Measurements from ENCODE around the gene MEI1.
"Not testable (repeated sequence)": the region's sequence is repeated elsewhere in the genome, so short reads cannot be mapped to it uniquely, and the experiment has no call there.

MEI1 gene

GRCh38 chr22:41833369-41834004, 134.2 kb downstream of the MEI1 start:
- Histone ChIP-seq H4K8ac (ENCODE audit: low read depth, low read length) (no peak overlapping the region), H3K4me1 (ENCODE audit: control insufficient read depth in 2 of 2, insufficient read depth in 1 of 2, low read depth in 1 of 2, low read length in 2 of 2) (peaks cover 4 to 10% of the 10 kb centered on the region in 2 donors), H3K27me3 (ENCODE audit: control insufficient read depth in 3 of 3, insufficient read depth in 3 of 3, low read depth in 1 of 3, low read length in 3 of 3) (no peaks in the 10 kb centered on the region), H3K4me2 (ENCODE audit: insufficient read depth, low read length, poor library complexity, severe bottlenecking) (peak overlapping the region; percentile 79), H3K14ac (ENCODE audit: low read length) (peak overlapping the region; percentile 66), H3K79me1 (ENCODE audit: low read depth, low read length) (peaks cover 1% of the 10 kb centered on the region), H2BK5ac (ENCODE audit: low read length) (peak overlapping the region; percentile 100), H3K9ac (ENCODE audit: low read depth, low read length, poor library complexity) (peak overlapping the region; percentile 97), H3K4me3 (ENCODE audit: low read length in 2 of 2) (peak overlapping the region; percentile 90 to 99), H3K4ac (ENCODE audit: low read length) (peak overlapping the region; percentile 71), H3K18ac (ENCODE audit: low read length) (peak overlapping the region; percentile 99), H2BK15ac (ENCODE audit: low read length) (peak overlapping the region; percentile 84), H3K36me3 (replicated peaks in 1 of 2; ENCODE audit: control insufficient read depth in 2 of 2, insufficient read depth in 2 of 2, low read length in 2 of 2) (peaks cover 11 to 44% of the 10 kb centered on the region in 2 donors), H4K91ac (ENCODE audit: low read depth, low read length, poor library complexity) (peak overlapping the region; percentile 77), H3K27ac (replicated peaks; ENCODE audit: low read length) (peak overlapping the region; percentile 92), H2BK12ac (ENCODE audit: low read length) (peak overlapping the region; percentile 61), H2AFZ (ENCODE audit: low read length) (peak overlapping the region; percentile 62), H2AK5ac (ENCODE audit: low read depth, low read length) (peak overlapping the region; percentile 99), H3K9me3 (replicated peaks in 1 of 2; ENCODE audit: control insufficient read depth in 2 of 2, insufficient read depth in 1 of 2, low read depth in 1 of 2, low read length in 2 of 2) (peaks cover 0 to 4% of the 10 kb centered on the region in 2 donors), H2BK120ac (ENCODE audit: low read depth, low read length) (peak overlapping the region; percentile 96), H3K23ac (ENCODE audit: low read depth, low read length, poor library complexity) (peak overlapping the region; percentile 94)
- no peak for DNase-seq (ENCODE audit: low spot score)
- no CpG with 5 or more reads among the region's 86 CpGs for WGBS, 2 donors (ENCODE audit: extremely low coverage in 2 of 2, insufficient read length in 2 of 2, insufficient replicate concordance in 1 of 2)

GRCh38 chr22:41834005-41834944, 135.0 kb downstream of the MEI1 start:
- Histone ChIP-seq H3K36me3 (replicated peaks in 1 of 2; ENCODE audit: control insufficient read depth in 2 of 2, insufficient read depth in 2 of 2, low read length in 2 of 2) (peaks cover 14 to 52% of the 10 kb centered on the region in 2 donors), H3K79me1 (ENCODE audit: low read depth, low read length) (peaks cover 3% of the 10 kb centered on the region), H3K4me2 (ENCODE audit: insufficient read depth, low read length, poor library complexity, severe bottlenecking) (peak overlapping the region; percentile 79), H4K91ac (ENCODE audit: low read depth, low read length, poor library complexity) (no peak overlapping the region), H2AK5ac (ENCODE audit: low read depth, low read length) (peak overlapping the region; percentile 99), H3K27ac (replicated peaks; ENCODE audit: low read length) (peak overlapping the region; percentile 92), H2BK12ac (ENCODE audit: low read length) (no peak overlapping the region), H3K4me3 (ENCODE audit: low read length in 2 of 2) (peak overlapping the region; percentile 90 to 99), H3K9me3 (replicated peaks in 1 of 2; ENCODE audit: control insufficient read depth in 2 of 2, insufficient read depth in 1 of 2, low read depth in 1 of 2, low read length in 2 of 2) (peaks cover 0 to 4% of the 10 kb centered on the region in 2 donors), H4K8ac (ENCODE audit: low read depth, low read length) (no peak overlapping the region), H3K18ac (ENCODE audit: low read length) (peak overlapping the region; percentile 99), H3K9ac (ENCODE audit: low read depth, low read length, poor library complexity) (peak overlapping the region; percentile 97), H2AFZ (ENCODE audit: low read length) (peak overlapping the region; percentile 62), H3K4ac (ENCODE audit: low read length) (no peak overlapping the region), H3K27me3 (ENCODE audit: control insufficient read depth in 3 of 3, insufficient read depth in 3 of 3, low read depth in 1 of 3, low read length in 3 of 3) (no peaks in the 10 kb centered on the region), H2BK5ac (ENCODE audit: low read length) (peak overlapping the region; percentile 100), H3K14ac (ENCODE audit: low read length) (peak overlapping the region; percentile 59), H2BK120ac (ENCODE audit: low read depth, low read length) (peak overlapping the region; percentile 96), H3K4me1 (ENCODE audit: control insufficient read depth in 2 of 2, insufficient read depth in 1 of 2, low read depth in 1 of 2, low read length in 2 of 2) (peaks cover 9 to 11% of the 10 kb centered on the region in 2 donors), H2BK15ac (ENCODE audit: low read length) (peak overlapping the region; percentile 84), H3K23ac (ENCODE audit: low read depth, low read length, poor library complexity) (peak overlapping the region; percentile 94)
- DNase-seq (ENCODE audit: low spot score), result no peak
- no CpG with 5 or more reads among the region's 14 CpGs for WGBS, 2 donors (ENCODE audit: extremely low coverage in 2 of 2, insufficient read length in 2 of 2, insufficient replicate concordance in 1 of 2)

- H3K18ac ChIP-seq (ENCODE audit: low read length); H3K4me2 ChIP-seq (ENCODE audit: insufficient read depth, low read length, poor library complexity, severe bottlenecking); H2BK15ac ChIP-seq (ENCODE audit: low read length); H2AK5ac ChIP-seq (ENCODE audit: low read depth, low read length); H2BK12ac ChIP-seq (ENCODE audit: low read length); H3K27me3 ChIP-seq (ENCODE audit: control insufficient read depth in 3 of 3, insufficient read depth in 3 of 3, low read depth in 1 of 3, low read length in 3 of 3); H3K4ac ChIP-seq (ENCODE audit: low read length); H3K14ac ChIP-seq (ENCODE audit: low read length); H3K4me3 ChIP-seq (ENCODE audit: low read length in 2 of 2); H3K9me3 ChIP-seq (replicated peaks in 1 of 2; ENCODE audit: control insufficient read depth in 2 of 2, insufficient read depth in 1 of 2, low read depth in 1 of 2, low read length in 2 of 2); H2BK120ac ChIP-seq (ENCODE audit: low read depth, low read length); H2AFZ ChIP-seq (ENCODE audit: low read length); H3K27ac ChIP-seq (replicated peaks; ENCODE audit: low read length); H3K9ac ChIP-seq (ENCODE audit: low read depth, low read length, poor library complexity); DNase-seq (ENCODE audit: low spot score); H3K23ac ChIP-seq (ENCODE audit: low read depth, low read length, poor library complexity); H2BK5ac ChIP-seq (ENCODE audit: low read length); H4K8ac ChIP-seq (ENCODE audit: low read depth, low read length); H3K79me1 ChIP-seq (ENCODE audit: low read depth, low read length); H4K91ac ChIP-seq (ENCODE audit: low read depth, low read length, poor library complexity): not testable (repeated sequence)
- Histone ChIP-seq H3K4me1 (ENCODE audit: control insufficient read depth in 2 of 2, insufficient read depth in 1 of 2, low read depth in 1 of 2, low read length in 2 of 2) (peaks cover 9 to 15% of the 10 kb centered on the region in 2 donors), H3K36me3 (replicated peaks in 1 of 2; ENCODE audit: control insufficient read depth in 2 of 2, insufficient read depth in 2 of 2, low read length in 2 of 2) (peaks cover 17 to 58% of the 10 kb centered on the region in 2 donors)
- WGBS, 2 donors (ENCODE audit: extremely low coverage in 2 of 2, insufficient read length in 2 of 2, insufficient replicate concordance in 1 of 2), result no CpG with 5 or more reads among the region's 8 CpGs
These were observed 136.2 kb downstream of the MEI1 start for GRCh38 chr22:41835462-41835861.

GRCh38 chr22:41836551-41836950, 137.2 kb downstream of the MEI1 start:
- Histone ChIP-seq H3K27ac (replicated peaks; ENCODE audit: low read length) (no peak overlapping the region), H3K4me3 (ENCODE audit: low read length in 2 of 2) (peak overlapping the region in 1 of 2 donors; percentile 25), H2AFZ (ENCODE audit: low read length) (no peak overlapping the region), H3K4me1 (ENCODE audit: control insufficient read depth in 2 of 2, insufficient read depth in 1 of 2, low read depth in 1 of 2, low read length in 2 of 2) (peaks cover 11 to 18% of the 10 kb centered on the region in 2 donors), H2BK15ac (ENCODE audit: low read length) (no peak overlapping the region), H4K8ac (ENCODE audit: low read depth, low read length) (no peak overlapping the region), H3K27me3 (ENCODE audit: control insufficient read depth in 3 of 3, insufficient read depth in 3 of 3, low read depth in 1 of 3, low read length in 3 of 3) (no peaks in the 10 kb centered on the region), H3K79me1 (ENCODE audit: low read depth, low read length) (peaks cover 9% of the 10 kb centered on the region), H4K91ac (ENCODE audit: low read depth, low read length, poor library complexity) (no peak overlapping the region), H2BK5ac (ENCODE audit: low read length) (no peak overlapping the region), H3K9me3 (replicated peaks in 1 of 2; ENCODE audit: control insufficient read depth in 2 of 2, insufficient read depth in 1 of 2, low read depth in 1 of 2, low read length in 2 of 2) (peaks cover 0 to under 1% of the 10 kb centered on the region in 2 donors), H3K36me3 (replicated peaks in 1 of 2; ENCODE audit: control insufficient read depth in 2 of 2, insufficient read depth in 2 of 2, low read length in 2 of 2) (peaks cover 23 to 69% of the 10 kb centered on the region in 2 donors), H3K18ac (ENCODE audit: low read length) (no peak overlapping the region), H3K9ac (ENCODE audit: low read depth, low read length, poor library complexity) (no peak overlapping the region), H2BK120ac (ENCODE audit: low read depth, low read length) (no peak overlapping the region), H3K4ac (ENCODE audit: low read length) (no peak overlapping the region), H3K4me2 (ENCODE audit: insufficient read depth, low read length, poor library complexity, severe bottlenecking) (no peak overlapping the region), H2BK12ac (ENCODE audit: low read length) (no peak overlapping the region), H3K23ac (ENCODE audit: low read depth, low read length, poor library complexity) (no peak overlapping the region), H3K14ac (ENCODE audit: low read length) (no peak overlapping the region), H2AK5ac (ENCODE audit: low read depth, low read length) (no peak overlapping the region)
- DNase-seq (ENCODE audit: low spot score), result no peak
- no CpG with 5 or more reads among the region's 2 CpGs for WGBS, 2 donors (ENCODE audit: extremely low coverage in 2 of 2, insufficient read length in 2 of 2, insufficient replicate concordance in 1 of 2)

Data from neuronal stem cell (in vitro differentiated cells).